ENCODE data around the gene PTPRJ. TPM values are rescaled to one million over a fixed set of nuclear protein-coding genes. Genes with fewer than 3 reads are reported as not detected.

The PTPRJ gene
- total RNA-seq, 1 donor from 2014 or later: 53.4 TPM

DNA sequence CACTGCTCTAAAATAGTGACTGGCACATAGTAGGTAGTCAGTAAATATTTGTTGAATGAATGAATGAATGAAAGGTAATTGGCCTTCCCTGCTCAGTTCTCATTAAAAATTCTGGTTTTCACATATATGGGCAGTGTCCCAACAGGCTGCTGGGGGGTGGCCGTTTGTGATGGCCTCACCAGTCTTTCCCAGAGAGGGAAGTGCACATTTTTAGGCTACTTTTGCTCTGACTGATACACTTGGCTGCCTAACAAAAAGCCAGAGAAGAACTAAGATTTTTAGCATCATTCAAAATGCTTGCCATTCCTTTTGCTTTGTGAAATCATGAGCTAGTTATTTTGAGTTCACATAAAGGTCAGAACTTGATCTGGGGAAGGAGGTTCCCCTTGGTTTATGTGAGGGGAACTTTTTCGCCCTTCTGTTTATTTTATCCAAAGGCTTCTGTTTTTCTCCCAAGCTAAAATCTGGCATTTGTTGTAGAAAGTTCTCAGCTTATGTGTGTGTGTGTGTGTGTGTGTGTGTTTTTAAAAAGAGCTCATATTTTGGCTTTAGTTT, 83.1 kb downstream of the PTPRJ start:
- peak; percentile 25 for DNase-seq (ENCODE audit: low spot score)

GRCh38 chr11:48064306-48064705, 83.9 kb downstream of the PTPRJ start:
- DNase-seq (ENCODE audit: low spot score): no peak

GRCh38 chr11:48066881-48067800, 86.8 kb downstream of the PTPRJ start:
- DNase-seq (ENCODE audit: low spot score): no peak

- no peak for DNase-seq (ENCODE audit: low spot score)
These were observed 92.9 kb downstream of the PTPRJ start for GRCh38 chr11:48073031-48073861.

GRCh38 chr11:48074425-48075181, 94.2 kb downstream of the PTPRJ start:
- no peak for DNase-seq (ENCODE audit: low spot score)

DNA sequence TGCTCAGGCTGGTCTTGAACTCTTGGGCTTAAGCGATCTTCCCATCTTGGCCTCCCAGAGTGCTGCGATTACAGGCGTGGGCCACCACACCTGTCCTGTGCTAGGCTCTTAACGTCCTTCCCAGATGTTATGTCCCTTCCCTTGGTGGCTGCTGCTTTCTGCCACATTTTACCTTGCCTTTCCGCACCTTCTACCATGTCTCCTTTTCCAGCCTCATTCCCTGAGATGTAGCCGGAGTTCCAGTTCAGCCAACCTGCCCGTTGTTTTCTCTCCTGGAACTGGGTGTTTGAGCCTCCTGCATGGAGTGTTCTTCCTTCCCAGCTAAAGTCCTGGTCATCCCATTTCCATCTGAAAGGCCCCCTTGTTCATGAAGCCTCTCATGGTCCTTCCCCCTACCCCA, 95.3 kb downstream of the PTPRJ start:
- no peak for DNase-seq (ENCODE audit: low spot score)

- no peak for DNase-seq (ENCODE audit: low spot score)
These were observed 96.9 kb downstream of the PTPRJ start for GRCh38 chr11:48077251-48077650.

DNA sequence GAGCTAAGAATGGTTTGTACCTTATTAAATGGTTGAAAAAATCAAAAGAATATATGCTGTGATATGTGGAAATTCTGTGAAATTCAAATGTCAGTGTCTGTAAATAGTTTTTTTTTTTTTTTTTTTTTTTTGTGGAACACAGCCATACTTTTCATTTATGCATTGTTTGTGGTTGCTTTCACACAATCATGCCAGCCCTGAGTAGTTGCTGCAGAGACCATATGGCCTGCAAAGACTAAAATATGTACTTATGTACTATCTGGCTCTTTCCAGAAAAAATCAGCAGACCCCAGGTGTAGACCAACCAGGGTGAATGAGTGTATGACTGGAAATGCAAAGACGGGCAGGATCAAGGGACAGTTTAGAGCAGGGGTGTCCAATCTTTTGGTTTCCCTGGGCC, 98.3 kb downstream of the PTPRJ start:
- no peak for DNase-seq (ENCODE audit: low spot score)

GRCh38 chr11:48079596-48079995, 99.2 kb downstream of the PTPRJ start:
- no peak for DNase-seq (ENCODE audit: low spot score)

GRCh38 chr11:48080301-48080861, 100.0 kb downstream of the PTPRJ start:
- DNase-seq (ENCODE audit: low spot score): no peak

DNA sequence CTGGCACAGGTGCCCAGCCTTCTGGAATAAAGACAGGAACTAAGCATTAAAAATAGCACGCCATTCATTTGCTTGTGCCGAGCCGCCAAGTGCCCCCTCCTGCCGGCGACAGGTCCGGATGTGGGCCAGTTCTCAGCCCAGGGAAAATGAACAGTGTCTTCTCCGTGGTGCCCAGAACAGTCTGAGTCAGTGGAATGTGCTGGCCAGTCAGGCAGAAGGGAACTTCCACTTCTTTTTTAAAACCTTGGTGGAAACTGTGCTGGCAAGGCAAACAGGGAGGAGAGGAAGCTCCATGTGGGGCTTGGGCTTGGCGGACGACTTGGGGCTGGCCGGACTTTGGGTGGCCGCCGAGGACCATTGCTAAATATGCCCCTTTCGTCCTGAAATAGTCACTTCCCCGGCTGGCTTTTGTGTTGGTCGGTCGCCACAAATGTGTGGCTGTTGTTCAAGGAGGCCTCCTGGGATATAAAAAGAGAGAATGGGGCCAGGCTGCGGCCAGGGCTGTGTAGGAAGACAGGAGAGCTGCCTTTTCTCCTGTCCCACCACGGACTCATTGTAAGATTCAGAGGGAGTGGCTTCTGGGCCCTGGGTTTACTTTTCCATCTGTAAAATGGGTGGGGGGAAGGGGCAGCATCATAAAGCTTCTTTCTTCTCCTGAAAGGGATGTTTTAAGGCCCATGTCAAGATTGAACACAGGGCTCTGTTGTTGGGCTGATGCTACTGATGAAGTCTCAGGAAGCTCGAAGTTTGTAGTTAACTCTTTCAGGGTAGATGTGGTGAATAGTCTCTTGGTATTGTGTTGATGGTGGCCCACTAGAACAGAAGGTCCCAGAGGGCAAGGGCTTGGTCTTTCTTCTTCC, 101.0 kb downstream of the PTPRJ start:
- DNase-seq (ENCODE audit: low spot score): peak; percentile 52

DNA sequence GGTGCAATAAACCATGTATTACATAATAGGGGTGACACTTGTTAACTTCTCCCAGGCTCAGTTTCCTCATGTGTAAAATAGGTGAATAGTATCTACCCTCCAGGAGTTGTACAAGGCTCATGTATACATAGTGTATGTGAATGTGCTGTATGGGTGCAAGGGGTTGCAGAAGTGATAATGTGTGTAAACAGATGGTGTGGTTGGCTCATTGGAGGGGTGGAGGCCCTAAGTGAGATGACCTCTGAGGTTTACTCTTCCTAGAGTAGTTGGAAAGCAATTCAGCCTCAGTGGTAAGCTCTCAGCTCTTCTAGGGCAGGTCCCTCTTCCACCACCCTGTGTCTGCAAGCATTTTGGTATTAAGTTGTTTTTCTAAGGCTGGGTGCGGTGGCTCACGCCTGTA, 102.4 kb downstream of the PTPRJ start:
- DNase-seq (ENCODE audit: low spot score): no peak

DNA sequence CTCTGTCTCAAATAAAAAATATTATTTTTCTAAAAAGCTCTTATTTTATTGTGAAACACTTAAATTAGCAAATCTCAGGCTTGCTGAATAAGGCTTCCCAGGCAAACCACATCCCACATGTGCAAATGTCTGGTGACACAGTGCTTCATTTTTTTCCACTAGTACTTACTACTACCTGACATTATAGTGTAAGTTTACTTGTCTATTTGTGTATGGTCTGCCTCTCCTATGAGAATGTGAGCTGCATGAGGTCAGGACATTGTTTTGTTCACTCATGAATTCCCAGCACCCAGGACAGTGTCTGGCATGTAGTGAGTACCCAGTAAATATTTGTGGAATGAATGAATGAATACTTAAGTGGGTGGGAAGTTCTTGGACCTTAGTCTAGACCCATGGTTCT, 103.1 kb downstream of the PTPRJ start:
- DNase-seq (ENCODE audit: low spot score): no peak

DNA sequence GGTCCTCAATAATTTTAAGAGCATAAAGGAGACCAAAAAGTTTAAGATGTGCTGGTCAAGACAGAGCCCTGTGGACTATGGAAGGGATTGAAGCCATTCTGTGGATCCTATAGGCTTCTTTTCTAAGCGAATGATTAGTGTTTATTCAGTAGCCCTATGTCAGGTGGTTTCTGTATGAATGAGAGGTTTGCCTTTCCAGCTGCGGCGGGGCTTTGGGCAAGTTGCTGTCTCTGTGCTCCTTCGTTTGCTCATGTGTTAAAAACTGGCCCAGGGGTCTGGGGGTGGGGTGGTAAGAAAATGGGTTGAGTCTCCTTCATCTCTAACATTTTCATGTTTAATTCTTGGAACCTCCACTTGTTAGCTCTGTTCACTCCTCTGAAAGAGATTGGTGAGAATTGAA, 105.3 kb downstream of the PTPRJ start:
- DNase-seq (ENCODE audit: low spot score): no peak

DNA sequence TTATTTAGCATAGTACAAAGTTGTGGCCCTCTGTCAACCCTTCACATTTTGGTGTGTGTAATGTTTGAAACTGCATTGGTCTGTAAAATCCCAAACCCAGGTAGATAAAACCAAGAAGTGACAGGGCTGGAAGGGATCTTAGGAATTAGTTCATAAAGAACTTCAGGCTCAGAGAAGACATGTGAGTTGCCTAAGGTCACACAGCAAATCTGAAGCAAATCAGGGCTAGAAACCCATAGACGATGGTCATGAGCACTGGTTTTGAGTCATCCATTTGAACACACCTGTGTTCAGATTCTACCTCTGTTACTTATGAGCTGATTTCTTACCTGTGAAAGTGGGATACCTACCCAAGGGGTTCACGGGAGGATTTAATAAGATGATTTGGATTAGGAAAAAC, 107.1 kb downstream of the PTPRJ start:
- DNase-seq (ENCODE audit: low spot score): no peak

DNA sequence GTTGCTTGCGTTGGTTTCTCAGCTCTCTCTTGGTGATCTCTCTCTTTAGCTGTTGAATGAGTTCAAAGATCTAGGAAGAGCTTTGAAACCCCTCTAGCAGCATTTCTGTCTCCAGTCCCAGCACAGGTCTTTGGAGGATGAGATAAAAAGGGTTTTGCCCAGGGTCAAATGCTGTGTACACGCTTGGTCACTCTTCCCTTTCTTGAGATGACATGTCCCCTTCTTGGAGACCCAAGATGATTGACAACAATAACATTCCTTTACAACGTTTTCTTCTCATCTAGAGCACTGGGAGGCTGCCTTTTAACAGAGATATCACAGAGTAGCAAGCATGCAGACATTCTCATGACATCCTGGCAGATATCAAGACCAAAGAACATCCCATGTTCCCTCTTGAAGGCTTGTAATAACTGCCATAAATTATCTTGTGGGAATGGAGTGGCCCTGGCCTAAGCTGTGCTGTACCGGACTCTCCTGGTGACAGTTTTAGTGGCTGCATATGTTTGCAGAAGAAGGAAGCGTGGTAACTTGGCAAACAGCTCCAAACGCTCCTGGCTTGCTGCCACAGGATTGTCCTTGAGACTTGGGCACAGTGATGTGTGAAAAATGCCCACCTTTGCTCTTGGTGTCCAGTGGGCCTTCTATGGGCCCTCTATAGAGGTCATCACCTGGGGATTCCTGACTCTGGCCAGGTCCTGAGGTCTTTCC, 107.8 kb downstream of the PTPRJ start:
- DNase-seq (ENCODE audit: low spot score): peak; percentile 63

DNA sequence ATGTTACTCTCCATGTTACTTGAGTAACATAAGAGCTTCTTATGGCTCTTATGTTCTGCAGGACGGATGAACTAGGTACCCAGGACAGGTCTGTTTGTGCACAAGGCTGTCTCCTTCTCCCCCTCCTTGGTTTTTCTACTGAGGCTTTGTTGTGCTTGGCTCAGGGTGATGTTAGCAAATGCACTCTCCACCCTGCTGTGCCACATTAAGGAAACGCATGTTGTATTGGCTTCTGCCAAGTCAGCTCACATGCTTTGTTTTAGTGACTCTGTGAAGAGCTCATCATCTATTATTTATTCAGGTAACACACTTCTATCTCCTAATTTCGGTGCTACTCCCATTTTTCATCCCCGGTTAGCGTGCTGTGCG, 108.3 kb downstream of the PTPRJ start:
- DNase-seq (ENCODE audit: low spot score): no peak

GRCh38 chr11:48090174-48090573, 109.8 kb downstream of the PTPRJ start:
- no peak for DNase-seq (ENCODE audit: low spot score)

DNA sequence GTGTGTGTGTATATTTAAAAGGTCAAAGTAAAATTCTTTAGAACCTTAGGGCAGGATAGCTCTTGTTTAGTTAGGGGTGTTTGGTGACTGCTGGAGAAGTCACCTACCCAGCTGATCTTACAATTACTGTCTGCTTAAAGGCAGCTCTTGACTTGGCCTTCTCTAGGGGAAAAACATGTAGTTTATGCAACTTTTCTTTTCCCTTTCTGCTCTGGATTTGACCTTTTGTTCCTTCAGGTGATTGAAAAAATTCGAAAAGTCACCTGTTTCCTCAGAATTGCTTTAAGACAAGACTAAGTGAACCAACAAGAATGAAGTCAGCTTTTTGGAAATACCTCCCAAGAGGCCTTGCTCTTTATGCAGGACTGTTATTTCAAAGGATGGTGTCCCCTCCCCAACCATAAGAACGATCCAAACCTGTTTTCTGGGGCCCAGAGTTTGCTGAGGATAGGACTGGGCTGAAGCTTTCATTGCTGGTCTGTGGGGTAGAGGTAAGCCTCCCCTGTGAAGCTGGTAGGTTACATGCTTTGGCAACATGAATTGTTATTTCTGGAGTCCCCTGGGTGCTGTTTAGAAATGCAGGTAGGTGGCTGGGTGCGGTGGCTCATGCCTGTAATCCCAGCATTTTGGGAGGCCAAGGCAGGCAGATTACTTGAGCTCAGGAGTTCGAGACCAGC, 111.2 kb downstream of the PTPRJ start:
- no peak for DNase-seq (ENCODE audit: low spot score)

Measured in mucosa of gallbladder (tissue), 1 donor.